ENCODE measurements around the gene HHIP.

DNA sequence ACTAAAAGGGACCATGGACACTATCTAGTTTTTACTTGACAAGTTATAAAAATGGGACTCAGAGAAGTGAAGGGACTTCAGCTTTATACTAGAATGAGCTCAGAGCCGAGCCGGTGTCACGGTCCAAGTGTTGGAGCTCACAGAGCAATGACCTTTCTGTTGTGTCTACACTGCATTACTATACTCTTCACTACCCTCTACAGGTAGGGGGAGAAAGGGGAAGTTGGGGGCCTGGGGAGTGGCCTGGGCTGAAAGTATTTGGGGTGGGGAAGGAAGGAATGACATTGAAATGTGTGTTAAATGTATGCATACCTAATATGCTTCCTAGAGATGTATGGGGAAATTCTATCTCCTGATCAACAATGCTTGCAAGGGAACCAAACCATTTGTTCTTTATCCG is 48.8 kb upstream of the HHIP start:
- no peak for TF ChIP-seq EZH2phosphoT487 (IDR thresholded peaks at IDR 0.05; ENCODE audit: low read depth, severe bottlenecking, unreplicated experiment)
- TF ChIP-seq, protein P1, sequence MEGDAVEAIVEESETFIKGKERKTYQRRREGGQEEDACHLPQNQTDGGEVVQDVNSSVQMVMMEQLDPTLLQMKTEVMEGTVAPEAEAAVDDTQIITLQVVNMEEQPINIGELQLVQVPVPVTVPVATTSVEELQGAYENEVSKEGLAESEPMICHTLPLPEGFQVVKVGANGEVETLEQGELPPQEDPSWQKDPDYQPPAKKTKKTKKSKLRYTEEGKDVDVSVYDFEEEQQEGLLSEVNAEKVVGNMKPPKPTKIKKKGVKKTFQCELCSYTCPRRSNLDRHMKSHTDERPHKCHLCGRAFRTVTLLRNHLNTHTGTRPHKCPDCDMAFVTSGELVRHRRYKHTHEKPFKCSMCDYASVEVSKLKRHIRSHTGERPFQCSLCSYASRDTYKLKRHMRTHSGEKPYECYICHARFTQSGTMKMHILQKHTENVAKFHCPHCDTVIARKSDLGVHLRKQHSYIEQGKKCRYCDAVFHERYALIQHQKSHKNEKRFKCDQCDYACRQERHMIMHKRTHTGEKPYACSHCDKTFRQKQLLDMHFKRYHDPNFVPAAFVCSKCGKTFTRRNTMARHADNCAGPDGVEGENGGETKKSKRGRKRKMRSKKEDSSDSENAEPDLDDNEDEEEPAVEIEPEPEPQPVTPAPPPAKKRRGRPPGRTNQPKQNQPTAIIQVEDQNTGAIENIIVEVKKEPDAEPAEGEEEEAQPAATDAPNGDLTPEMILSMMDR (IDR thresholded peaks at IDR 0.05; ENCODE audit: poor library complexity): no peak
